HG03175 (cell line): ENCODE data around the gene SIRT5.

Source experiments
- ATAC-seq: cut with Tn5 transposase; IDR thresholded peaks from one replicate; pipeline ENCODE4 v1.9.1; 2021; ENCODE audit warnings: mild to moderate bottlenecking, moderate library complexity; ENCODE audit not compliant: unreplicated experiment

Gene SIRT5

DNA sequence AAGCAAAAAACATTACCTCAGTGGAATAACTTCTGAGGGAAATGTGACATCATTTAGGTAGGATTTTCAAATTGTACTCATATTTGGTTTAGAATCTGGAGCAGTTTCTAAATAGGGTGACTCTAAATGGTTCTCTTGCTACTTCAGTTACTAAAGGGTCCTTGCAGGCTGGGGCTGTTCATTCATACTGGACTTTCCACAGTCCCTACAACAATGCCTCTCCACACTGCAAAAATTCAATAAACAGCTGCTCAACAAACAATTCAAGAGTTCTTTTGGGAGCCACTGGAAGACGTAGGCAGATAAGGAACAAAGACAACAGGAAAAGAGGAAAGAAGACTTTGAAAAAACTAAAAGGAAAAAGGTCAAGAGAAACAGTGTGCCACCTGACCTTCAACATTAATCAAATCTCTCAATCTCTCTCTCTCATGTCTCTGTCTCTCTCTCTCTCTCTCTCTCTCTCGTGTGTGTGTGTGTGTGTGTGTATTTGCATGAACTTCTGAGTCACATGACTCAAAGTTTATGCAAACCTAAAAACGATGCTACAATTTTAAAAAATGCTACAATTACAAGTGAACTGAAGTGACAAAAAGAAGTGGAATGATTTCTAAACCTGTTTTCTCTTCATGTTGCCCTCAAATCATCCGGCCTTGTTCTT lies 55.2 kb downstream of the SIRT5 start:
- ATAC-seq, result no peak

DNA sequence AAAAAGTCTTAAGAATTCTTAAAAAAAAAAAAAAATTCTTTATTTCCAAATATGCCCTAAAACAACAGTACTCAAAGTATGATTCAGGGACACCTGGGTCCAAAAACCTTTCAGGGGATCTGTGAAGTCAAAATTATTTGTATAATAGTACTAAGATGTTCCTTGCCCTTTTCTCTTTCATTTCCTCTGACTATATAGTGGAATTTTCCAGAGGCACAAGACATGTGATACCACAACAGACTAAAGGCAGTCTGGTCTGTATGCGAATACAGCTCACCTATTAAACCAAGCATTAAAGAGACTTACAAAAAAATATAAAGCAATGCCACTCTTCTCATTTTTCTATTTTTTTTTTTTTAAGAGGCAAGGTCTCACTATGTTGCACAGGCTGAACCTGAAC lies 56.1 kb downstream of the SIRT5 start:
- no peak for ATAC-seq

DNA sequence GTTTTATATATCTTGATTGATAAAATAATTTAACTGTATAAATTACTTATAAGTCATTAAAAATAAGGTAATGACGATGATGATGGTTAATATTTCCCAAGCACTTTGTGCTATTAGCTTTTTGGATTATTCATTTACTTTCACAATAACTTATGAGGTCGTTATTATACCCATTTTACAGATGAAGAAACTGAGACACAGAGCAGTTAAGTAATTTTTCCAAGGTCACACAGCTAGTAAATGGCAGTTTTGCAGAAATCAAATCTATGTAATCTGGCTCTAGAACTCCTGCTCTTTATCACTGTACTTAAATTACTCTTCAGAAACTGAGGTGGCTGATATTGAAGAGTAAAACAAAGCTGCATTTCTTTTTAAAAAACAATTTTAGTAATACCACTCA lies 58.9 kb downstream of the SIRT5 start:
- no peak for ATAC-seq

DNA sequence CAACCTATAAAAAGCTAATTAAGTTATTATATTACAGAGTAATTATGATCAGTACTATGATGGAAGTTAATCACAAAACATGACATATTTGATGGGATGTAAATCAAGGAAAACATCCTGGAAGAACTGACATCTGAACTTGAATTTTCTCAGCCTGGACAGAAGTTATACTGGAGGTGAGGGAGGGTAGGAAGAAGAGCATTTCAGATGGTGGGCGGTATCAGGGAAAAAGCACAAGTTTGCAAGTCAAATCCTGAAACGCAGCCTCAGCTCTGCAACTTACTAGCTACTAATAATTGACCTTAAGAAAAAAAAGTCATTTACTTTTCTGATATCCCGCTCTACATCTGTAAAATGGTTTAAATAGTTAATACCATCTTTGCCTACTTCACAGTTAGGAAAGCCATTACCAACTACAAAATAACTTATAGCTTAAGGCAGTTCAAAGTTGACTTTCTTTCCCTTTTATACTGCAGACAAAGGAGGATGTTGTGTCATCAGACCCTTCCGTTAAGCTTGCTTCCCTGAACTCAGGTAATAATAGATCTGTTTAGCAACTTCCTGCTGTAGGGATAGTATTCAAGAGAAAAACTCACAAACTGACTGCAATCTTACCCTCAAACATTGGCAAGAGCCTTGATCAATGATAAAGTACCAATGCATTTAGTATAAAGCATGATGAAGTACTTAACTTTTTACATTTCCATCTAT lies 61.7 kb downstream of the SIRT5 start:
- ATAC-seq, result no peak

DNA sequence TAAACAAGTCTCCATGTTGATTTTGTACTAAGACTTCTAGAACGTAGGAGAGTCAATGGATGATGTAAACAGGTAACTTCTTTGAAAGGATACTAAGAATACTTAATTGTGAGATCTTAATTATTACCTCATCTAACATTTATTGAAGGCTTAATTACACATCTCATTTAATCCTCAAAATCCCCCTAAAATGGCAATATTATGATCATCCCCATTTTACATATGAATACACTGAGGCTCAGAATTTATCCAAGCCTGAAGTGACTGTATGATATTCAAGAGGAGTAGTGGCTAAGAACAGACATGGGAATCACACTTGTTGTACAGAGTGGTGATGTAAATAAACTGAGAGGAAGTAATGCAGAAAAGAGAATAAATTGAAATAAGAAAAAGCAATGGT lies 63.6 kb downstream of the SIRT5 start:
- ATAC-seq, result no peak

DNA sequence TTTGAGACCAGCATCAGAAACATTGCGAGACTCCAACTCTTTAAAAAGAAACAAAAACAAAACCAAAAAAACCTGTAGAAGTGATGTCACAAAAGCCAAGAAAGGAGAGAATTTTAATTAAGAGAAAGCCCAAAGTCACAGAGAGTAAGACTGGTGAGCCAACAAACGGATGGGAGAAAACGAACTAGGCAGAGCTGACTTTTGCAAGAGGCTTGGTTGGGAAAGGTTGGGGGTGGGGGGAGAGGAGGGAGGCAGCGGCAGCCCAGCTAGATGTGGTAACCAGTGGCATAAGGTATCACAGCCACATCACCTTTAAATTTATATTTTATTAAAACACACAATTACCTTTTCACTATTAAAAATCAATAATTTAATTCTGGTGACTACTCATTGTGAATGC lies 64.2 kb downstream of the SIRT5 start:
- no peak for ATAC-seq

DNA sequence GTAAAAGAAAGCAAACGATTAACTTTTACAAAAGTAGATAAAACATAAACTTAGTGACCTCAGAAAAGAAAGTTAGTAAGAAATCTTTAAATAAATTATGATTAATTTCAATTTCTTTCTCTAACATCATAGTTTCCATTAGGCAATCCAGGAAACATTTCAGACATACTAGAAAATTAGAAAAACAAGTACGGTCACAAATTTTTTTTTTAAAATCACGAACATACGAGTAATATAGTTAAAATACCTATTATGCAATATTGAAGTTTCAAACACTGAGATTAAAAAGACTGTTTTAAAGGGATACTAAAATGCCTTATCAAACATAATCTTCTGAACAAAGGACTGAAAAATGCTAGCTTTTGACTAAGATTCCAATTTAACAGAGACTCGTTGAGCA lies 66.9 kb downstream of the SIRT5 start:
- ATAC-seq, result no peak

DNA sequence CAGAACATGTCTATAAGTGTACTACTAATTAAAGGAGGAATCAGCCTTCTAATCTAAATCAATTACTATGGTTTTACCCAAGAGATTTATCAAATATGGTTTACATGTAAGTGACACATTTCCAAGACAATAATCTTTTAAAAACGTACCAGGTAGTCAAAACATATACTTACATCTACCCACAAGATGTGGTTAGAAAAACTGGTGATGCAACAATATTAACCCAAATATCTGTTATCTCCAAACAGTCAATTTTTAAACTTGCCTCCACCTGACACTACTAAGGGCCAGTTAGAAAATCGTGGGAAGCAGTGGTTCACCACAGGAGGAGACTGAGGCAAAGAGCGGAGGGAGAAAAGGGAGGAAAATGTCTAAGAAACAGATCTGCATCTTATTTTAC lies 68.7 kb downstream of the SIRT5 start:
- ATAC-seq, result no peak

DNA sequence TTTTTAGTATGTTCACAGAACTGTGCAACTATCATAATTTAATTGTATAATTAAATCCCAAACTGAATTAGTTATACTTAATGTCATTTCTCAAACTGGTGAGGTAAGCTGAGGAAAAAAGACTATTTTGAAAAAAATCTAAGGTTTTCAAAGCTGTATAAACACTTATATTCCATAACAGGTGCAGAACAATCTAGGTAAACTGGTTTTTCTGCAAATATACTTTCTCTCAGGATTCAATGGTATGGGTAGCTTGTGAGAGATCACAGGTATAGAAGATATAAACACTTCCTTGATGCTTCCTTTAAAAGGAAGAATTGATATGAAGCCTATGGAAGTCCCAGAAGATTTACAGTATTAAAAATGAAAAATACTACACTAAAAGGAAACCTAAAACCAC lies 74.4 kb downstream of the SIRT5 start:
- ATAC-seq, result no peak

DNA sequence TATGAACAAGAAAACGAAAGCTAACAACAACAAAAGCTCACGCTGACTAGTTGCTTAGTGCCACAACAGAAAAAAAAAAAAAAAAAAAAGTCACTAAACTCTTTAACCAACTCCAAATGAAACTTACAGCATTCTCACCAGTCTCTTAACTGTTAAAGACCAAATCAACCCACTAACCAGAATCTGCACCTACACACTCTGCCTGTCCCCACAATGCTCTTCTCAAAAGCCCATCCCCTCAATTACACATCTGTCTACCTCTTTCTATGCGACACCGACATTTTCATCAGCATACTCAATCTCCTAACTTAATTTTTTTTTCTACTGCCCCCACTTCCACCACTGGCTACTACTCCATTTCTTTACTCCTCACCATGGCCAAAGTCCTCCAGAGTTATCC lies 75.0 kb downstream of the SIRT5 start:
- no peak for ATAC-seq

DNA sequence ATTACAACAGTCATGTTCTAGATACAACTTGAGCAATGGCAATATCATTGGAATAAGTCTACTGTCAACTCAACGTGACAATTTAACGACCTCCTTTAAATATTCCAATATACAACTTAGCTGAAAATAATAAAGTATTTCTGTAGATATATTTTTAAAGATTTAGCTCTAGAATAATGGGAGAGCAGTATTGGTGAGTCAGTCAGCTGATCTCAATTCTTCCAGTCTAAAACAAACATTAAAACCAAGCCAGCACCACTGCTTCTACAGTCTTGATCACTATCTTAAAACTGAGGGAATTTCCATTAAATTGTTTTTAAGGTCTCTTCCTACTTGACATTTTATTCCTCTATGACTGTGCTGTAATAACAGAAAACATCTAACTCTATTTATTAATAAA lies 78.9 kb downstream of the SIRT5 start:
- no peak for ATAC-seq

DNA sequence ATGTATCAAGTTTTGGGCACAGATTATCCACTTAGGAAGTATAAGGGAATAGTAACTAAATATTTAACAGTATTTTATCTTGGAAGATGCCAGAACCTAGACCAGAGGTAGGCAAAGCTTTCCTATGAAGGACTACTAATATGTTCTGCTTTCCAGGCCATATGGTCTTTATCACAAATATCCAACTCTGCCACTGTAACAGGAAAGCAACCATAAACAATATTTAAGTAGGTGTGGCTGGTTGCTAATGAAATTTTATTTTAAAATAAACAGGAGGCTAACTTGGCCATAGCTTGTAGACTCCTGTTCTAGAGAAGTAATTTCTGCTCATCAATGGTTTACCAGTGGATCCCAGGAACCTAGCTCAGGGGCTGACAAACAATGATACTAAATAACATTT lies 80.1 kb downstream of the SIRT5 start:
- no peak for ATAC-seq

DNA sequence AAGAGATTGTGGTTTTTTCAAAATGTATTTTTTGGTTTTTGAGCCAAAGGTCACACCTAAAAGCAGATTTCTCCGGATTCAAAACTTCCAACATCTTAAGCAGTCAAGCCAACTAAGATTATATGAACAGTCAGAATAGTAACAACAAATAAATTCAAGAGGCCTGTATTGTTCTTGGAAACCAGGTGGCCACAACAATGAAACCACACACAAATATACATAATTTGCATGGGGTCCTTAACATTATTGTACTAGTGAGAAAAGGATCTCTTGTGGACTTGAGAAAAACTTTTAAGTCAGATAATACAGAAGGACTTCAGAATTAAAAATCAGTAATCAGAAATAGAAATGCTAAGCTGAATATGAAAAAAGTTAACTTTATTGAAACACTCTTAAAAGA lies 81.3 kb downstream of the SIRT5 start:
- no peak for ATAC-seq

DNA sequence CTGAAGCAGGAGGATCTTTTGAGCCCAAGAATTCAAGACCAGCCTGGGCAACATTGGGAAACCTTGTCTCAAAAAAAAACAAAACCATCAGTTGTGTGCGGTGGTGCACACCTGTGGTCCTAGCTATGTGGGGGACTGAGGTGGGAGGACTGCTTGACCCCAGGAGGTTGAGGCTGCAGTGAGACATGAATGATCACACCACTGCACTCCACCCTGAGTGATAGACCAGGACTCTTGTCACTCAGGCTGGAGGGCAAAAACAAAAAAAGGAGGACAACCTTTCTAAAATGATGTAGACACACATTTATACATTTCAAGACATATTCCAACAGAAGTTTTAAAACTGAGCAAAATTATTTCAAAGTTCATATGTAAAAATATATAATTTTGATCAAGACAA lies 85.9 kb downstream of the SIRT5 start:
- ATAC-seq, result no peak

DNA sequence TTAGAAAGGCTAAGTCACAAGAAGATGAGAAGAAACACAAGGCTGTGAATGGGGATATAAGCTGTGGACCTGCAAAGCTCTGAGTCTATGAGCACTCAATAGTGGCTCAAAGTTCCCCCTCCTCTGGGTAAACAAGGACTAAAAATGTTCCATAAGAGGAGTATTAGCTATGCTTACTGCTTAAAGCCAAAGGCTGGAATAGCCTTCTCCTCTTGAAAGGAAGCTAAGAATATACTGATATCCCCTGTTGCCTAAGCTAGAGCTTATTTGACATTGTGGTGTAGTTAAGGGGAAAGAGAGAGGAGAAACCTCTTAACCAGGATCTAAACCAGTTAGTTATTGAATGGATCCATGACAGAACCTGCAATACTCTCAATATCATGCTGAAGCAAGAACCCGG lies 86.5 kb downstream of the SIRT5 start:
- ATAC-seq, result no peak

DNA sequence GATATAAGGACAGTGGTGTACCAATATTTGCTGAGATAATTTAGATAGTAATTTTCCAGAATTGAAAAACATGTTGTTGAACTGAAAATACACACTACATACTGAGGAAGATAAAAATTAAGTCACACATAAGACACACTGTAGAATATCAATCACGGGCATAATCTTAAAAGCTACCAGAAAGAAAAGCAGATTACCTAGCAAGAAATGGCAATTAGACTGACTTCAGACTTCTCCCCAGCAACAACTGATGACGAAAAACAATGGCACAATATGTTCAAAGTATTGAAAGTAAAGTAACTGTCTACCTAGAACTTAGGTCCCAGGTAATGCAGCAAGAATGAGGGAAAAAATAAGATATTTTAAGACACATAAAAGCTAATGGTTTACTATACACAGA lies 87.2 kb downstream of the SIRT5 start:
- ATAC-seq, result no peak

DNA sequence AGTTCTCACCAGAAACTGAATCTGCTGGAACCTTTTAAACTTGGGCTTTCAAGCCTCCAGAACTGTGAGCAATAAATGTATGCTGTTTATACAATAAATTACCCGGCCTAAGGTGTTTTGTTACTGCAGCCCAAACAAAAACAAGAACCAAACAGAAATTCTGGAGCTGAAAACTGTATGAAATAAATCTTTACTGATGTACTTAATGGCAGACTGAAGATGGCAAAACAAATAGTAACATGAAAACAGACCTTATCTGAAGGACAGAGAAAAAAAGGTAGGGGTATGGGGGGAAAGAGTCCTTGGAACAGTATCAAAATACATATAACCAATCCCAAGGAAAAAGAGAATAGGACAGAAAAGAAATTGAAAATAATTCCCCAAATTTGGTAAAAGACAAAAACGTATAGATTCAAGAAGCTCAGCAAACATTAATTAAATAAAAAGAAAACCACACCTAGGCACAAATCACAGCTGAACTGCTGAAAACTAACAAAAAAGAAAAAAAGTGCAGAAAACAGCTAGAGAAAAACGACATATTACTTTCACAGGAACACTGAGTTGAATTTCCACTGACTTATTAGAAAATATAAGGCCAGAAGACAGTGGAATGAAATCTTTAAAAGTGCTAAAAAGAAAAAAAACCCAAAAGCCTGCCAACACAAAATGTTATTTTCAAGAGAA lies 88.4 kb downstream of the SIRT5 start:
- ATAC-seq, result no peak

DNA sequence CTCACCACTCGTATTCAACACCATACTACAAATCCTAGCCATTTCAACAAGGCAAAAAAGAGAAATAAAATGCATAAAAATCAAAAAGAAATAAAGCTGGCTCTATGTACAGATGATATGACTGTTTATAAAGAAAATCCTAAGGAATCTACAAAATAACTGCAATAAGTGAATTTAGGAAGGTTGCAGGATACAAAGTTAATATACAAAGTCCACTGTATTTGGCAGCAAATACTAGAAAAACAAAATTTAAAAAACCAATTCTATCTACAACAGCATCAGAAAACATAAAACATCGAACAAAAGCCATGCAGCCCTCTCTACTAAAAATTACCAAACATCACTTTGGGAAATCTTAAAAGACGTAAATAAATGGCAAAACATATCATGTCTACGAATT lies 89.6 kb downstream of the SIRT5 start:
- ATAC-seq, result no peak
